NCI-H146 treated with DMSO at 0.1 percent for 48 hours (cell line): ENCODE measurements around the gene ENAH.

Source experiments
- DNase-seq: peaks from one replicate; lab custom pipeline; 2025; ENCODE audit not compliant: unreplicated experiment; lab: John Stamatoyannopoulos, UW

The ENAH gene

DNA sequence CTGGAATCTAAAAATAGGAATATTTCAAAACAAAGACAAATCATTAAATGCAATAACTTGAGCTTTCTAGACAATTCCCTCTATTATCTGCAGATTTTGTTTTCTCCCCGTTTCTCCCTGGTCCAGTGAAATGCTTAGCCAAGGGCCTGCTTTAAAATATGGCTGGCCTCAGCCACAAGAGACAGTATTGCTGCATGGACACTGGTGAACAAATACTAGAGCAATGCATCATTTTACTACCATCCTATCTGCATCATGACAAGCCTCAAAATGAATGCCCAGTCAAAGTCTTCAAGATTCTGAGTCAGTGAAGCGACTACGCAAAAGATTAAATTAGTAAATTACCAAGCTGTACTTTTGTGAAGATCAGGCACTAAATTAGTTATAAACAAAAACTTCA, 80.5 kb downstream of the ENAH start:
- no peak for DNase-seq

DNA sequence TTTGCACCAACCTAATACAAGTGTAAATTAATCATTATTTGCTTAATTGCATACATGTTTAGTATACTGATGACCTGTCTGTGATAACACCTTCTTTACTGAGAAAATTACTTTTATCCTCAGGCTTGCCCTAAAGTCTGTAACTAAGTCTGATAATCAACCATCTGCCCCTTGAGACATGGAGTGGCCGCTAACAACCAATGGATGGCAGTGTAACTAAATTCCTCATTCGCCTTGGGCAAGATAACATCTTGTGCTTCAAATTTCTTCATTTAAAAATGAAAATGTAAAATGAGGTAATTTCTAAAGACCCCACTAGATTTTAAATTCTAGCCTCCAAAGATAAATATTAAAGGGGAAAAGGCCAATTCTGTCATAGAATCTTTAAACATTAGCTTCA, 85.1 kb downstream of the ENAH start:
- no peak for DNase-seq

DNA sequence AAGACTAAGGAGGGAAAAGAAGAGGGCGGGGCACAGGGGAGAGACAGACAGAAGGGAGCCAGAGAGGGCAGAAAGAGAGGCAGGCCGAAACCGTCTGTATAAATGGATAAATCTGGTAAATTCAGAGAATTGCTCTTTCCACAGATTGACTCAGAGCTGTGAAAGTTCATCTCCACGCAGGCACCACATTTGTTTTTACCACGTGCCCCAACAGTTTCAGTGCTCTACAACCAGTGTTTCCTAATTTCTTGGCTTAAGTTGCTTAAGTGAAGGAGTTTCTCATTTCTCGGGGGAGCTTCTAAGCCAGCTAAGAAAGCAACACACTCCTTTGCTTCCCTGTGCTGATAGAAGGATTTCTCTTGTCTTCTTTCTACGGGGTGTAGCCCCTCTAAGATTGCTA, 87.1 kb downstream of the ENAH start:
- no peak for DNase-seq

DNA sequence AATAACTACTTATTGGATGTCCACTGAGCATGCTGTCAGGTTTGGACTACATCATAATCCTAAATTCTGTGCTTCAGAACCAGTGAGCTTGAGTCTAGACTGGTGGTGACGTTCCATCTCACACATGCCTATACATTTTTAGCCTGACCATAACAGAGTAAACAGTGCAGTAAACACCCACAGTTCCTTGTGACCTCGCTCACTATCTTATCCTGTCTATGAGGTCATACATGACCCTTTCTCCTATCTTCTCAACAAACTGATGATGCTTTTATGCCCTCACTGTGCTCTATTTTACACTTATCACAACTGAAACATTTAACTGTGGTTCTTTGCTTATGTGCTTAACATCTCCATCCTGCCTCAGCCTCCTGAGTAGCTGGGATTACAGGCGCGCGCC, 91.2 kb downstream of the ENAH start:
- DNase-seq = no peak

DNA sequence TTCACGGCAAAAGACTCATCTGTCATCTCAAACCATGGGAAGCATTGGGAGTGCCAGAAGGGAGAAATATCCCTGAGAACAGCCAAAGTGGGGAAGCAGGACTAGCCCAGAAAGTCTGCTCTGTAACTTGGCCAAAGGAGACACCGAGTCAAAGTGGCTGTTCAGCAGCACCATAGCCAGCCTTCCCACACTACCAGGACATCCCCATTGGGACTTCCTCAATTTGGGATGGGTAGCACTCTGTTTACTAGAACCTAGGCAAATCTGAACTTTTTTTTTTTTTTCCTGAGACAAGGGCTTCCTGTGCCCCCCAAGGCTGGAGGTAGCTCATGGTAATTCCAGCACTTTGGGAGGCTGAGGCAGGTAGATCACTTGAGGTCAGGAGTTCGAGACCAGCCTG, 93.0 kb downstream of the ENAH start:
- DNase-seq = no peak

DNA sequence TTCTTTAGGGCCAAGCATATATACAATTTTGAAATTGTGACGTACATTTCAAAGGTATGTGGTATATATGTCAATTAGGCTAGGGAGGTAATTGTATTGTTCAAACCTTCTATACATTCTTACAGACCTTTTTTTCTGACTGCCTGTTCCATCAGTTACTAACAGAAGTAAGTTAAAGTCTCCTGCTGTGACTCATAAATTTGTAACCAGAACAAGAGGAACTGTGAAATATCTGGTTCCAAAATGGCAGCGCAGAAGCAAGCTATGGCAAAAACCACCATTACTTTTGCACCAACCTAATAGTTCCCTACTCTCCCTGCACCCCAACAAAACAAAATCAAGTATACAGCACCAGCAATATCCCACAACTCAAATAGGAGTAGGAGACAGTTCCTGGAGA, 93.6 kb downstream of the ENAH start:
- DNase-seq = no peak

DNA sequence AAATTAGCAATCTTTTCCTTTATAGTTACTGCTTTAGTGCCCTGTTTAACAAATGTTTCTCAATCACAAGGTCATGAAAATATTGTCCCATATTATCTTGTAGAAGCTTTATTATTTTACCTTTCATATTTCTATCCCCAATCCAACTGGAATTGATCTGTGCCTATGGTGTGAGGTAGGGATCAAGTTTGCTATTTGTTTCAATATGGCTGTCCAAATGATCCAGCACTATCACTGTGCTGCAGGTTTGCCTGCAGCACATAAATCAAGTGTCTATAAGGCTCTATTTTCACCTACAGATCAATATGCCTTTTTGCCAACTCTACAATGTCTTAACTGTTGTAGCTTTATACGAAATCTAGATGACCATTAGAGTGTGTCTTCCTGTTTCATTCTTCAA, 96.2 kb downstream of the ENAH start:
- no peak for DNase-seq

DNA sequence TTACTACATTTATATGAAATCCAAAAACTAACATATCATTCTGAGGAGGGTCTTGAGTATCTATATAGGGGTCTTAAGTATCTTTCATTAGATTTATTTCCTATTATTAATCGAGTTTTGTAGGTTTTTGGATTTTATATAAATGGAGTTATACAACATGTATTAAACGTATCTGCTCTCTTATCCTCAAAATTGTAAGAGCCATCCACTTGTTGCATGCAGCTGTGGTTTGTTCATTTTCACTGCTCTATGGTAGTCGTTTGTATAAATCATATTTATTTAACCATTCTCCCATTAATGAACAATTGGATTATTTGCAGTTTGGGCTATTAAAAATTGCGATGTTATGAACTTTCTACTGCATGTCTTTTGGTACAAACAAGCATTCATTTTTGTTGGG, 97.1 kb downstream of the ENAH start:
- DNase-seq = no peak

DNA sequence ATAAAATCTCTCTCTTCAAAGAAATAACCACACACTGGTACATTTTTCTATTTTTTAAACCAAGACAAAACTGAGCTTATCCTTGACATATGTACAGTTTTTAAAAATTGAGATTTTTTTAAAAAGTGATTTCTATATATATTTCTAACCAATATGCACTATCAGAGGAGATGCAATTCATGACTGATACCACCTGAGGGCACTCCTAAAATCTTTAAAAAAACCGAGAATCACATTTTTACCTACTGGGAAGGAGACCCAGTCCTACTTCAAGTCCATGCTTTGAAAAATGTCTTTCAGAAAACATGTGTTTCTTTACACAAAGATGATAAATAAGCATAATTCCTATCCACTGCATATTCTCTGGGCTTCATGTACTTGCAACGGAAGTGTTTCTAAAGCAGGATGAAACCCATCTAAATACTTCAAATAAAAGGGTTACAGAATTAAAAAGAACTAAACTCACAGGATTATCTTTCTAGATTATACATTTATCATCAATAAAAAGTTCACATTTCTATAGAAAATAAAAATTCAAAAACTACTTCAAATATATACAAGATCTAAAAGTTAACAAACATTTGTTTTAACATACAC, 98.6 kb downstream of the ENAH start:
- peak; percentile 8 for DNase-seq

DNA sequence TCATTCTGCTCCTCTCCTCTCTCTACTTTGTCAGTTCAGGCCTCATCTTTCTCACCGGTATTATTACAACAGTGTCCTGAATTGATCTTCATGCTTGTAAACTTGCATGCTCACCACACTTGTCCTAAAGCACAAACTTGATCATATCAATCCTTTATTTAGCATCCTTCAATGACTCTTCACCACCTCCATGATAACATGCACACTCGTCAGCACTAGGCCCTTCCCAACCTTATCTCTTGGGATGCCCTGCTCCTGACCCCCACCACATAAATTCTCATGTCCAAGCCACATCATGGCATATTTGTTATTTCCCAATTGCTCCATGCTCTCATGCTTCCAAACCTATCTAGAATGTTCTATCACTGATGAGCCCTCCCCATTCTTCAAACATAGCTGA, 103.1 kb downstream of the ENAH start:
- no peak for DNase-seq

DNA sequence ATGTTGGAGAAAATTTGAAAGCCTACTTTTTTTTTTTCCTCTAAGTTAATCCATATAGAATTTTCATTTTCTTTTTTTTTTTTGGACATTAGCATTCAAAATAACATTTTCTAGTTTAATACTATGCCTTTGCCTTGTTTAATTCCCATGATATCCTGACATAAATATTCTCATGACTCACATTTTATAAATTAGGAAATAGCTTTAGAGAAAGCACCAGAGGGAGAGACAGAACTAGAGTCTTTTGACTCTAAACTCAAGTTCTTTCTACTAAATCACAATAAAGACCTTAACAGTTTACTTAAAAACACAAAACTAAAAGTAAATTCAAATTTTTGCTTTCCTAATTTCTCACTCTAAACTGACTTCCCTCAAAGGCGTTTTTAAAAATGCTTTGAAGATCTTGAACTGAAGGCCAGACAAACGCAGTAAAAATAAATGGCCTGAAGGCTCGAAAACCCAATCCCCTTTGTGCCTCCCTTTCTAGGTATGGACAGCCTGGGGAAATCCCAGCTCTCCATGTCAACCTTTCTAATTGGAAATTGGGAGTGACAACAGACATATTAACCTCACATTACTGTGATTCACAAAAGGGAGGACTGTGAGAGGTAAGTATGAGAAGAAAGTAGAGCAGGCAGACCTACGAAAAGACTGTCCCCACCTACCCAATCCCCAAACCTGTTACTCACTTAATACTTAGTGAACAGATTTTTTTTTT, 104.6 kb downstream of the ENAH start:
- DNase-seq = no peak

DNA sequence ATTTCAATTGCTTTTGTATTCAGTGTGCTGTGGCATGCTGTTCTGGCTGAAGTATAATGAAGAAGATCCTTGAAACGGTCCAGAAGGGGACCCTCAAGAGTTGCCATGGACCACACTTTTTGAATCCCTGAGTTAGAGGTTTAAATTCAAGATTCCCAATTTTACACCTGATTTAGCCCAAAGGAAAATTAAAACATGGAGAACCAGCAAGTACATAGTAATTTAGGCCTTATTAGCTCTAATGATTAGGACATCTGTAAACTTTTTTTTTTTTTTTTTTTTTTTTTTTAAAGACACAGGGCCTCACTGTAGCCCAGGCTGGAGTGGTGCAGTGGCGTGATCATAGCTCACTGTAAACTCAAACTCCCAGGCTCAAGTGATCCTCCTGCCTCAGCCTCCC, 107.3 kb downstream of the ENAH start:
- DNase-seq = no peak

DNA sequence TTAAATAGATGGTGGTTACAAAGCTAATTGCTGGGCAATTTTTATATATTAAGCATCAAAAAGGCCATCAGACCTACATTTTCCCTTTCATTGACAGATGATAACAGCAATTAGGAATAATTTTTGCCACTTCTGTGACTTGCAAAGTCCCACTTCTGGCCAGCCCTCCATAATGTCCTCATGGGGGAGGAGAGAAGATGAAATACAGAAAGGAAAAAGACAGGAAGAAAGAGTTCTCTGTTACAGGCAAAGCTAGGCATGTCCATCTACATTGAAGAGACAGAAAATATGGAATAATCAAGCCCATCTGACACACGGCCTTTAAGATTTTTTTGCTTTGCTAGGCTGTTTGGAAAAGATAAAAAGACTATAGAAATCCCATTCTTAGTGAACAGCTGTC, 108.0 kb downstream of the ENAH start:
- DNase-seq = peak; percentile 48

DNA sequence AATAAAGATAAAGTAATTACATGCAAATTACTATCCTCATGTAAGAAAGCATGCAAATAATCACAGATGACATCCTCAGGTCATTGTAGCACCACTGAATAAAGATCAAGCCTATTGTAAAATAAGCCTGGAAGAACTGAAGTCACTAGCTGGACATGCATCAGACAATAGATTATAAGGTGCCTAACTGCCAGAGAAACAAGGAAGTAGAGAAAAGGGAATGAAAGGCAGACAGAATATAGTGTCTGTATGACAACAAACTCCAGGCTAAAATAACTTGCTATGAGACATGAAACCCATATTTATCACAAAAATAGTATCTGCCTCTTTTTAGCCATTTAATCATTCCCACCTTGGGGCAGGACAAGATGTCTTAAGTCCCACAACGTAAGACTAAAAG, 108.7 kb downstream of the ENAH start:
- DNase-seq = peak; percentile 10

DNA sequence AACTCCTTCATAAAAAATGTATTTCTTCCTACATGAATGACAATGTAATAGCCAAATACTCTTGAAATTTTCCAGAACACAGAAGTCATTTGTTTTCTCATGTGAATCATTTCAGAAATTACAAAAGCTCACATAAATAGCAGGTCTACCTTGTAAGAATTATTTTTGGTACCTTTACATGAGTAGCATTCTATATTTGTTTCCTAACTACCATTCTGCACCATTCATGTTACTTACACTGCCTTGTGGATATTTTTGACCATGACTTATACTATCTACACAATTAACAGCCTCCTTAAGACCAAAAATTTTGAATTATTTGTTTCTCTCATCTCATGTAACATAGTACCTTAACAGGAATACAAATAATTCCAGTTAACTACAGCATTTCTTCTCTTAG, 109.6 kb downstream of the ENAH start:
- DNase-seq = no peak

DNA sequence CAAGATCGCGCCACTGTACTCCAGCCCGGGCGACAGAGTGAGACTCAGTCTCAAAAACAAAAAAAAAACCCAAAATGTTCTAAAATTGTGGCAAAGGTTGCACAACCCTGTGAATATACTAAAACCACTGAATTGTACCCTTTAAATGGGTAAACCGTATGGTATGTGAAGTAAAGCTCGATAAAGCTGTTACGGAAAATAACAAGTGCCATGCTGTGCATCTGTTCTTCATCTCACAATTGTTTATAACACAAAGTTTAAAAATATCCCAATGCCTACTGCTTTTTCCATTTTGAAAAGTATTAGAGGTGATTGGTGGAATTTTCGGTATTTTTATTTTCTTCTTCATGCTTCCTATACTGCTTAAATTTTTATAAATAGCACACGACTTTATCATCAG, 111.5 kb downstream of the ENAH start:
- DNase-seq = no peak

DNA sequence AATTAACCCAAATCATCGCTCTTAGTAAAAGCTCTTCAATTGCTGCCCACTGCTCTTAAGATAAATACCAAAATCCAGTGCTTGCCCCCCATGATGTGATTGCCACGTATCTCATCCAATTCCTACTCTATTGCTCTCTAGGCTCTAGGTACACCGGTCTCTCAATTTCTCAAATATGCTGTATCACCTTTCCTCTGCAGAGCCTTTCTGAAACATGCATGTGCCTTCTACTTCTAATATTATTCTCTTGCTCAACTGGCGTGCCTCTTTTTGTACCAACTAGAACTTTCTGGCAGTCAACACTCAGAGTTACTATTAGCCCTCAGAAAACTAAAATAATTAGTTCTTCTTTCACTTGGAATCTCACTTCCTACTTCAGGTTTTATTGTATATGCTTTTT, 113.3 kb downstream of the ENAH start:
- no peak for DNase-seq

DNA sequence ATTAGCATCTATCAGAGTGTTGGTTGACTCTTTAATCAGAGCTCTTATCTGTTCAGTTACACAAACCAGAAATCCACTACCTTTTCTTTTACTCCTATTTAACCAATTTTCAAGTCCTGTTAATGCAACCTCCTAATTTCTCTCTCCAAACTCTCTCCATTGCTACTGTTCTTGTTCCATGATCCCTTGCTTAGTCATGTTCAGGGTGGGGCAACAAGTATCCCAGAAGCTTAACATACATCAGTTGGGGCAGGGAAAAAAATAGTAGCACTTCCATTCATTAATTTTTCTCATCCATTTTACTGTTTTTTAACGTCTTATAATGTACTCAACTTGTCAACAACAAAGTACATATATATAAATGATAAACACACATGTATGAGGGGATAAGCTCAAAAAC, 113.9 kb downstream of the ENAH start:
- DNase-seq = no peak

DNA sequence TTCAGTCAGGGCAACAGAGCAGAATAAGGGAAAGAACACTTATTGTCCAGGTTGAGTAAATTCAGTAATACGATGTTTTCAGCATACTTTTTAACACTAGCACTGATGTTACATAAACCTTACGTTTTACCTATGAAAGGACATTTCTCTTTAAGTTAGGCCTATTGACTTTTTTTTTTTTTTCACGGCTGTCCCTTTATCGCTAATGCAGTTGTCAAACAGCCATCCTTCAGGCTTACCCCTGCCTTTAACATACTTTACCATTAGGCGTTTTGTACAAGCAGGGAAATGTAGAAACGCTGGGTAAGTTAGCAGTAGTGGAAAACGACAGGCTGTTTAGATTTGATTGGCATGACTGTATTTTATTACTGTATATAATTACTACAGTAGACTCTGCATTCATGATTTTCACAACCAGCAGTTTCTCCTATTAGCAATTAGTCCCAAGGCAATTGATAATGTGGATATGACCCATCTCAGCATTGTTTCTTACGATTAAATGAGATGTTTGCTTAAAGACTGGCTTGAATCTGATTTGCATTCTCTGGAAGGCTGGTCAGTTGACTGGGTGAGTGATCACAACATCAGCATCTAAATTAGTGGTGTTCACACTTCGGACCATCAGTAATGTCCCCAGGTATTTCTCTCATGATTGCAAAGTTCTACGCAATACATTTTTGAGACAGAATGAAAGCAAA, 115.2 kb downstream of the ENAH start:
- DNase-seq = no peak

DNA sequence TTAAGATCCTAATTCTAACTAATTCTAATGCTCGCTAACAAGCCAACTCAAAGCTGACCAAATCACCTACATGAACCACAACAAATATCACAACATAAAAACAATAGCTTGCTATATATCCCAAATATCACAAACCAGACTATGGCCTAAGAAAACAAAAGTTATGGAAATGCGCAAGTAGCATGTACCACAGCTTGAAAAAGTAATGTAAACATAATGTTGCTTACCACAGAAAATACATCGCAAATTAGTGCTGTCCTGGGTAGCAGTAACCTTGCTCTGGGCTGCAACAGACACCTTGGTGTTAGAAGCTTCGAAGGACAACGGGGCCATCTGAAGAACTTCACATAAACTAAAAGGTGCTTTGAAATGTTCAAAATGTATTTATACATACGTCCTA, 117.6 kb downstream of the ENAH start:
- no peak for DNase-seq

DNA sequence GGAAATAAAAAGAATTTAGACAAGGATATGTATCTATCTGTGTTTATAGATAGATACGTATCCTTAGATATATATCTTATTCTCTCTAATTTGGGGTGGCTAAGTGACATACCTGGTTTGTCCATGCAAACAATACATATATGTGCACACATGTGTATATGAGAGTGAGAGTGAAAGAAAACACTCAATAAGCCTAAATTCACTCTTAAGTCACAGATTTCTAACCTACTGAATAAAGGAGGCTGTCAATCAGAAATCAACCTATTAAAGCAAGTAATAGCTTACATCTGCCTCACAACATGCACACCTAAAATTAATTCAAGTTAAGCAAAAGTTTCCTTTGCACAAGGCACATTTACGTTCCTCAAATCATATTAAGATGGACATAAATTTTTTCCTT, 118.2 kb downstream of the ENAH start:
- DNase-seq = no peak

DNA sequence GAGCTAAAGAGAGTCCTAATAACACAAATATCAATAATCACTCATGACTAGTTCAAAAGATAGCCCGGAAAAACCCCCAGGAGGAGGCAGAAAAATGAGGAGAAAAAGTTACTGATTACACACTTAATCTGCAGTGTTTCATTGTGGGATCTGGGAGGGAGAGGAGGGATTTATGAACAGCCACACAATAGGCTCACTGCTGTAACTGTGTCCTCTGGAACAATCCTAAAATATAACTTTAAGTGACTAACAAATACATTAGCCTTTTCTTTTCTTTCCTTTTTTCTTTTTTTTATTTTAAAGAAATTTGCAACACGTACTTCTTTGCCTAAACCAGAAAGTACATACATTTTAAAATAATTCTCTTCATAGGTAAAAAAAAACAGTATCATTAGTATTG, 118.8 kb downstream of the ENAH start:
- peak; percentile 45 for DNase-seq

DNA sequence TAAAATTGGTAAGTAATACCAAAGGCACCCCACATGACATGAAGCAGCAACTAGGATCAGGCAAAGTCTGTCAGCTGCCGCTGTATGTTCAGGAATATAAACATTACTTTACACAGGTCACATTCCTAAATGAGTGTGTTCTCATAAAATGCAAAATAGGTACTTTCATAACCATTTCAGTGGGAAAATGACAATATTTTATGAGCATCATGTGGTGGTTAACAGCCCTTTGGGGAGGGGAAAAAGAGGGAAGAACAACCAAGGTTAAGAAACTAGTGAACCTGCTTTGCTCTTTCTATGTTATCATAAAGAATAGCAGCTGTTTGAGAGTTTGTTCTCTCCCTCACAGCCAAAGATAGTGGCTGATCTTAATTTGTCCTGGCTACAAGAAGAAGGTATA, 119.7 kb downstream of the ENAH start:
- no peak for DNase-seq
